ENCODE measurements around the gene ATP6V0A1.

The ATP6V0A1 gene

GRCh38 chr17:42458497-42459255 is at the start of gene ATP6V0A1:
TSS of gene ATP6V0A1 (plus strand) at chr17:42458878. CDS start at chr17:42460895, 2,017 bp downstream.
- DNase-seq (ENCODE audit: low read depth) = peak; percentile 52
- peak within 1 kb of the TSS; percentile 96 for H3K4me3 ChIP-seq (ENCODE audit: low read depth, low read length)
- TF ChIP-seq, protein P1, sequence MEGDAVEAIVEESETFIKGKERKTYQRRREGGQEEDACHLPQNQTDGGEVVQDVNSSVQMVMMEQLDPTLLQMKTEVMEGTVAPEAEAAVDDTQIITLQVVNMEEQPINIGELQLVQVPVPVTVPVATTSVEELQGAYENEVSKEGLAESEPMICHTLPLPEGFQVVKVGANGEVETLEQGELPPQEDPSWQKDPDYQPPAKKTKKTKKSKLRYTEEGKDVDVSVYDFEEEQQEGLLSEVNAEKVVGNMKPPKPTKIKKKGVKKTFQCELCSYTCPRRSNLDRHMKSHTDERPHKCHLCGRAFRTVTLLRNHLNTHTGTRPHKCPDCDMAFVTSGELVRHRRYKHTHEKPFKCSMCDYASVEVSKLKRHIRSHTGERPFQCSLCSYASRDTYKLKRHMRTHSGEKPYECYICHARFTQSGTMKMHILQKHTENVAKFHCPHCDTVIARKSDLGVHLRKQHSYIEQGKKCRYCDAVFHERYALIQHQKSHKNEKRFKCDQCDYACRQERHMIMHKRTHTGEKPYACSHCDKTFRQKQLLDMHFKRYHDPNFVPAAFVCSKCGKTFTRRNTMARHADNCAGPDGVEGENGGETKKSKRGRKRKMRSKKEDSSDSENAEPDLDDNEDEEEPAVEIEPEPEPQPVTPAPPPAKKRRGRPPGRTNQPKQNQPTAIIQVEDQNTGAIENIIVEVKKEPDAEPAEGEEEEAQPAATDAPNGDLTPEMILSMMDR (IDR thresholded peaks at IDR 0.05; ENCODE audit: control insufficient read depth, extremely low read depth, insufficient read depth) = no peak

DNA sequence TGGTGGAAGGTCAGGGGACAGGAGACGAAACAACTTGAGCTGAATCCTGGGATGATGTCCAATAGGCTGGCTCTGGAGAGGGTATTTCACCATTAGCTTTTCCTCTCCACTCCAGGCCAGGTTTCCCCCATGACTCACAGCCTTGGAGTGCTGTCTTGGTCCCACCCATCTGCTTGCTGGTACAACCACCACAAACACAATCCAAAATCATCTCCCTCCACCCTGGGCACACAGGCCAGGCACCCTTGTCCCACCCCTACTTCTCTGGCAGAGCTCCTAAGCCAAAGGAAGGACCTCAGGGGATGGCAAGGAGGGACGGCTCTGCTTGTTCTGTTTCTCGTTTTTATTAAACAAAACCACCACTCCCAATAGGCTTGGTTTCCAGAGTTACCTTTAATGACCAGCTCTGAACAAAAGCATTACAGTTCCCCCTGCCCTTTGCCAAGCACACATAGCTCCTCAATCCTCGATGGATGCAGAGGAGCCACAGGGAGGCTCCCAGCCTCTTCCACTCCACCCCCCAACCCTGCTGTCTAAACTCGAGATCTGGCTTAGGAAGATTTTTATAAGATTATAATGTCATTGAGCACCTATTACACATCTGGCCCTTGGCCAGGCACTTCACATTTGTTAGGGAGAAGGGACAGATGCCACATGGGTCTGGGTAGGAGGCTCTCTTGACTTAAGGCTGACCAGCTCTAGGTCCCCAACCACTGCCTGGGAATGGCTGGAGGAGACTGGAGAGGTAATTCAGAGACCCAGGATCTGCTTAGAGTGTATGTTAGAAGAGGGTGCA is 49.0 kb upstream of the ATP6V0A1 start:
- no peak for DNase-seq (ENCODE audit: low read depth)
- no peak overlapping the region for H3K4me3 ChIP-seq (ENCODE audit: low read depth, low read length)
- TF ChIP-seq, protein P1 (IDR thresholded peaks at IDR 0.05; ENCODE audit: control insufficient read depth, extremely low read depth, insufficient read depth) = no peak

DNA sequence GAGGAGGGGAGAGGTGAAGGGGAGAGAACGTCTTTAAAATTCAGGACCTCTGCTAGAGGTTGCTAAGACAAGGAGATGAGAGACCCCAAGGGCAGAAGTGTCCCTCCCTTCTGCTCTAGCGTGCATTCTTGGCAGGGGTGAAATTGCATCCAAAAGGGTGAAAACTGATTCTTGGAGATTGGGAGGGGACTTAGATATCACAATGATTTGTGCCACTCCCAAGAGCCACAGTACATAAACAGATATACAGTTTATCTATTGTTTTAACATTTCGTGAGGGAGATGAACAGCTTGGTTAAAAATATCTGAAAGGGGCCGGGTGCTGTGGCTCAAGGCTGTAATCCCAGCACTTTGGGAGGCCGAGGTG is 48.4 kb upstream of the ATP6V0A1 start:
- H3K4me3 ChIP-seq (ENCODE audit: low read depth, low read length) = no peak overlapping the region

GRCh38 chr17:42411361-42411760 is 47.3 kb upstream of the ATP6V0A1 start:
- TF ChIP-seq, protein P1 (IDR thresholded peaks at IDR 0.05; ENCODE audit: control insufficient read depth, extremely low read depth, insufficient read depth) = no peak
- no peak for DNase-seq (ENCODE audit: low read depth)
- H3K4me3 ChIP-seq (ENCODE audit: low read depth, low read length) = no peak overlapping the region

More for the DNA sequence above, 48.4 kb upstream of the ATP6V0A1 start:
- TF ChIP-seq, protein P1 (IDR thresholded peaks at IDR 0.05; ENCODE audit: control insufficient read depth, extremely low read depth, insufficient read depth) = no peak
- no peak for DNase-seq (ENCODE audit: low read depth)

- TF ChIP-seq, protein P1 (IDR thresholded peaks at IDR 0.05; ENCODE audit: control insufficient read depth, extremely low read depth, insufficient read depth) = no peak
- DNase-seq (ENCODE audit: low read depth) = no peak
- H3K4me3 ChIP-seq (ENCODE audit: low read depth, low read length) = no peak overlapping the region
These were observed 46.6 kb upstream of the ATP6V0A1 start for GRCh38 chr17:42411905-42412679.

GRCh38 chr17:42413464-42414040 is 45.1 kb upstream of the ATP6V0A1 start:
- no peak overlapping the region for H3K4me3 ChIP-seq (ENCODE audit: low read depth, low read length)
- TF ChIP-seq, protein P1 (IDR thresholded peaks at IDR 0.05; ENCODE audit: control insufficient read depth, extremely low read depth, insufficient read depth) = no peak
- DNase-seq (ENCODE audit: low read depth) = no peak

All from LNCaP clone FGC (cell line).